Measurements from ENCODE around the gene MICALL2. TPM values are rescaled to one million over a fixed set of nuclear protein-coding genes. Genes with fewer than 3 reads are reported as not detected.

MICALL2 gene
- polyA plus RNA-seq, 1 donor from 2014 or later: 12.8 TPM

DNA sequence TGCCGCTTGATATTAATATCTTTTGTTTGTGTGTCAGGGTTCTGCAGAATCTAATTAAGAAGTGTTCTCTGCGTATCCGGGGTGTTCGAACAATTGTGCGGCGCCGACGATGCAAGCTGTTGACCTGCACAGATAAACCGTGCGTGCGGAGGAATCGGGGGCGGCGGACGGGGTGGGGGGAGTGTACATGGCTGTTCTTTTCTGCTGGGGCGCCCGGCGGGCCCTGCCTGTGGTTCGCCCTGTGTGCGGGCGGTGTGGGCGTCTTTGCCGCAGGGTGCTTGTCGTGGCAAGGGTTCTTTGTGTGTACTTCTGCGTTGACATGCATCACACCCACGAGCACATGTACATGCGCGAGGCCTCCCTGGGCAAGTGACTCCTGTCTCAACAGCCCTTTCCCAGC is 47.9 kb downstream of the MICALL2 start:
- Histone ChIP-seq H3F3A (ENCODE audit: insufficient read depth, low read length, poor library complexity, severe bottlenecking) (no peaks in the 10 kb centered on the region), H2AFZ (ENCODE audit: low read depth, low read length) (no peak overlapping the region), H3K36me3 (ENCODE audit: insufficient read depth, low read length) (no peaks in the 10 kb centered on the region), H3K4me3 (ENCODE audit: low read length) (no peak overlapping the region), H3K9ac (ENCODE audit: low read length) (no peak overlapping the region), H3K27me3 (ENCODE audit: insufficient read depth, low read depth, low read length) (no peaks in the 10 kb centered on the region), H3K9me3 (ENCODE audit: low read length) (no peaks in the 10 kb centered on the region), H3K79me2 (replicated peaks; ENCODE audit: insufficient read depth, low read length) (no peaks in the 10 kb centered on the region), H4K20me1 (ENCODE audit: insufficient read depth) (no peaks in the 10 kb centered on the region), H3K27ac (ENCODE audit: low read length) (no peak overlapping the region), H3K4me2 (ENCODE audit: low read length) (no peak overlapping the region), H3K9me2 (ENCODE audit: insufficient read depth, low read length) (no peaks in the 10 kb centered on the region)
- TF ChIP-seq, protein P1, sequence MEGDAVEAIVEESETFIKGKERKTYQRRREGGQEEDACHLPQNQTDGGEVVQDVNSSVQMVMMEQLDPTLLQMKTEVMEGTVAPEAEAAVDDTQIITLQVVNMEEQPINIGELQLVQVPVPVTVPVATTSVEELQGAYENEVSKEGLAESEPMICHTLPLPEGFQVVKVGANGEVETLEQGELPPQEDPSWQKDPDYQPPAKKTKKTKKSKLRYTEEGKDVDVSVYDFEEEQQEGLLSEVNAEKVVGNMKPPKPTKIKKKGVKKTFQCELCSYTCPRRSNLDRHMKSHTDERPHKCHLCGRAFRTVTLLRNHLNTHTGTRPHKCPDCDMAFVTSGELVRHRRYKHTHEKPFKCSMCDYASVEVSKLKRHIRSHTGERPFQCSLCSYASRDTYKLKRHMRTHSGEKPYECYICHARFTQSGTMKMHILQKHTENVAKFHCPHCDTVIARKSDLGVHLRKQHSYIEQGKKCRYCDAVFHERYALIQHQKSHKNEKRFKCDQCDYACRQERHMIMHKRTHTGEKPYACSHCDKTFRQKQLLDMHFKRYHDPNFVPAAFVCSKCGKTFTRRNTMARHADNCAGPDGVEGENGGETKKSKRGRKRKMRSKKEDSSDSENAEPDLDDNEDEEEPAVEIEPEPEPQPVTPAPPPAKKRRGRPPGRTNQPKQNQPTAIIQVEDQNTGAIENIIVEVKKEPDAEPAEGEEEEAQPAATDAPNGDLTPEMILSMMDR (IDR thresholded peaks at IDR 0.05; ENCODE audit: poor library complexity, severe bottlenecking): no peak
- no peak for TF ChIP-seq RAD21 (conservative IDR thresholded peaks at IDR 0.05)
- TF ChIP-seq TAF1 (IDR thresholded peaks at IDR 0.05; ENCODE audit: low read depth): no peak
- TF ChIP-seq EP300 (conservative IDR thresholded peaks at IDR 0.05; ENCODE audit: poor library complexity, severe bottlenecking): no peak

DNA sequence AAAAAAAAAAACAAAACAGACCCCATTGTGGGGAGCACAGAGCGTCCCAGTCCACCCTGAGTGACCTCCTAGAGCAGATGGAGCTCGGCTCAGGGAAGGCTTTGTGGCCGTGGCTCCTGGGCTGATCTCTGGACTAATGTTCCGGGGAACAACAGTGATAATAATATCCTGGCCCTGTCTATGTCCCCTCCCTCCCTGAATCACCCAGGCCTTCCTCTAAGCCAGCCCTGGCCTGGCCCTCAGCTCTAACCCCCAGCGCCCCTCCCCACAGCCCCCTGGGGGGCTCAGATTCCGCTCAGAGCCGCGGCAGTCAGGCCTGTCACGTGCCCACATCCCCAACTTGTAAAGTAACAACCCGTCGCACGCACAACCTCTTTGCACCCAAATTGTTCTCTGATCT is 48.3 kb downstream of the MICALL2 start:
- H3K79me2 ChIP-seq (replicated peaks; ENCODE audit: insufficient read depth, low read length): no peaks in the 10 kb centered on the region
- H3K9me2 ChIP-seq (ENCODE audit: insufficient read depth, low read length): no peaks in the 10 kb centered on the region
- H3K27me3 ChIP-seq (ENCODE audit: insufficient read depth, low read depth, low read length): no peaks in the 10 kb centered on the region
- H3K4me2 ChIP-seq (ENCODE audit: low read length): no peak overlapping the region
- no peak overlapping the region for H2AFZ ChIP-seq (ENCODE audit: low read depth, low read length)
- H3K36me3 ChIP-seq (ENCODE audit: insufficient read depth, low read length): no peaks in the 10 kb centered on the region
- H4K20me1 ChIP-seq (ENCODE audit: insufficient read depth): no peaks in the 10 kb centered on the region
- H3K4me3 ChIP-seq (ENCODE audit: low read length): no peak overlapping the region
- H3K27ac ChIP-seq (ENCODE audit: low read length): no peak overlapping the region
- no peaks in the 10 kb centered on the region for H3K9me3 ChIP-seq (ENCODE audit: low read length)
- no peaks in the 10 kb centered on the region for H3F3A ChIP-seq (ENCODE audit: insufficient read depth, low read length, poor library complexity, severe bottlenecking)
- TF ChIP-seq EP300 (conservative IDR thresholded peaks at IDR 0.05; ENCODE audit: poor library complexity, severe bottlenecking): no peak
- no peak for TF ChIP-seq SMC3 (conservative IDR thresholded peaks at IDR 0.05; ENCODE audit: poor library complexity)
- TF ChIP-seq, protein P2, sequence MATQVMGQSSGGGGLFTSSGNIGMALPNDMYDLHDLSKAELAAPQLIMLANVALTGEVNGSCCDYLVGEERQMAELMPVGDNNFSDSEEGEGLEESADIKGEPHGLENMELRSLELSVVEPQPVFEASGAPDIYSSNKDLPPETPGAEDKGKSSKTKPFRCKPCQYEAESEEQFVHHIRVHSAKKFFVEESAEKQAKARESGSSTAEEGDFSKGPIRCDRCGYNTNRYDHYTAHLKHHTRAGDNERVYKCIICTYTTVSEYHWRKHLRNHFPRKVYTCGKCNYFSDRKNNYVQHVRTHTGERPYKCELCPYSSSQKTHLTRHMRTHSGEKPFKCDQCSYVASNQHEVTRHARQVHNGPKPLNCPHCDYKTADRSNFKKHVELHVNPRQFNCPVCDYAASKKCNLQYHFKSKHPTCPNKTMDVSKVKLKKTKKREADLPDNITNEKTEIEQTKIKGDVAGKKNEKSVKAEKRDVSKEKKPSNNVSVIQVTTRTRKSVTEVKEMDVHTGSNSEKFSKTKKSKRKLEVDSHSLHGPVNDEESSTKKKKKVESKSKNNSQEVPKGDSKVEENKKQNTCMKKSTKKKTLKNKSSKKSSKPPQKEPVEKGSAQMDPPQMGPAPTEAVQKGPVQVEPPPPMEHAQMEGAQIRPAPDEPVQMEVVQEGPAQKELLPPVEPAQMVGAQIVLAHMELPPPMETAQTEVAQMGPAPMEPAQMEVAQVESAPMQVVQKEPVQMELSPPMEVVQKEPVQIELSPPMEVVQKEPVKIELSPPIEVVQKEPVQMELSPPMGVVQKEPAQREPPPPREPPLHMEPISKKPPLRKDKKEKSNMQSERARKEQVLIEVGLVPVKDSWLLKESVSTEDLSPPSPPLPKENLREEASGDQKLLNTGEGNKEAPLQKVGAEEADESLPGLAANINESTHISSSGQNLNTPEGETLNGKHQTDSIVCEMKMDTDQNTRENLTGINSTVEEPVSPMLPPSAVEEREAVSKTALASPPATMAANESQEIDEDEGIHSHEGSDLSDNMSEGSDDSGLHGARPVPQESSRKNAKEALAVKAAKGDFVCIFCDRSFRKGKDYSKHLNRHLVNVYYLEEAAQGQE (IDR thresholded peaks at IDR 0.05; ENCODE audit: borderline replicate concordance): no peak
- TF ChIP-seq EZH2 (IDR thresholded peaks at IDR 0.05; ENCODE audit: borderline replicate concordance, insufficient read depth, low read length, poor library complexity, severe bottlenecking): no peak
- no peak overlapping the region for H3K9ac ChIP-seq (ENCODE audit: low read length)

DNA sequence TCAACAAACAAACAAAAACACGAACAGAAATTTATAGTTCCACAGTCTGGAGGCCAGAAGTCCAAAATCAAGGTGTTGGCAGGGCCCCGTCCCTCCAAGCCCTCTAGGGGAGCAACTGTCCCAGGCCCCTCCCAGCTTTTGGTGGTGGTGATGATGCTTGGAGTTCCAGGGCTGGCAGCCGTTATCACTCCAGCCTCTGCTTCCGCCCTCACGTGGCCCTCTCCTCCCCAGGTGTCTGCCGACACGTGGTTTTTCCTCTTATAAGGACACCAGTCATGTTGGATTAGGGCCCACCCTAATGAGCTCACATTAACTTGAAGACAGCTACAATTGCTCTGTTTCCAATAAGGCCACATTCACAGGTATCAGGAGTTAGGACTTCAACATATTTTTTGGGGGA is 49.7 kb downstream of the MICALL2 start:
- Histone ChIP-seq H3K36me3 (ENCODE audit: insufficient read depth, low read length) (no peaks in the 10 kb centered on the region), H3K4me3 (ENCODE audit: low read length) (no peak overlapping the region), H3F3A (ENCODE audit: insufficient read depth, low read length, poor library complexity, severe bottlenecking) (no peaks in the 10 kb centered on the region), H3K27ac (ENCODE audit: low read length) (no peak overlapping the region), H3K27me3 (ENCODE audit: insufficient read depth, low read depth, low read length) (no peaks in the 10 kb centered on the region), H3K4me2 (ENCODE audit: low read length) (no peak overlapping the region), H3K9me3 (ENCODE audit: low read length) (no peaks in the 10 kb centered on the region), H3K9me2 (ENCODE audit: insufficient read depth, low read length) (no peaks in the 10 kb centered on the region), H3K9ac (ENCODE audit: low read length) (no peak overlapping the region), H4K20me1 (ENCODE audit: insufficient read depth) (no peaks in the 10 kb centered on the region), H3K79me2 (replicated peaks; ENCODE audit: insufficient read depth, low read length) (no peaks in the 10 kb centered on the region), H2AFZ (ENCODE audit: low read depth, low read length) (no peak overlapping the region)
- TF ChIP-seq SMC3 (conservative IDR thresholded peaks at IDR 0.05; ENCODE audit: poor library complexity): no peak
- TF ChIP-seq MXI1 (conservative IDR thresholded peaks at IDR 0.05; ENCODE audit: poor library complexity, severe bottlenecking): no peak
- no peak for TF ChIP-seq RAD21 (conservative IDR thresholded peaks at IDR 0.05)
- no peak for TF ChIP-seq EP300 (conservative IDR thresholded peaks at IDR 0.05; ENCODE audit: poor library complexity, severe bottlenecking)
- TF ChIP-seq, protein P1 (IDR thresholded peaks at IDR 0.05; ENCODE audit: poor library complexity, severe bottlenecking): no peak

Data from neural cell (in vitro differentiated cells).